K562 (cell line): ENCODE results near the gene TM7SF2. TPM values are rescaled to one million over a fixed set of nuclear protein-coding genes. Genes with fewer than 3 reads are reported as not detected.
A peak's percentile ranks its signal among the peaks of the same experiment; 100 is the strongest.

Experiments
- CREB3L1 ChIP-seq: fragments of 450-650 bp; IDR thresholded peaks from 2 replicates; pipeline ENCODE4 v1.6.1; 2014; ENCODE audit warnings: low read depth, mild to moderate bottlenecking, moderate library complexity, borderline replicate concordance
- FOXO4 ChIP-seq: fragments of 450-650 bp; formaldehyde crosslinking; IDR thresholded peaks from 2 replicates; pipeline ENCODE4 v1.4.0; 2020; ENCODE audit warnings: mild to moderate bottlenecking, moderate library complexity
- HNRNPLL ChIP-seq: fragments of 200-400 bp; formaldehyde crosslinking; IDR thresholded peaks from 2 replicates; pipeline ENCODE4 v1.6.1; 2017; ENCODE audit warnings: low read length, low read depth, mild to moderate bottlenecking; ENCODE audit not compliant: poor library complexity, severe bottlenecking
- LARP7 ChIP-seq: fragments of 450-650 bp; IDR thresholded peaks from 2 replicates; pipeline ENCODE4 v1.6.1; 2016
- NEUROD1 ChIP-seq: fragments of 150-350 bp; IDR thresholded peaks from 2 replicates; pipeline ENCODE4 v1.6.1; 2014; ENCODE audit warnings: borderline replicate concordance, low read length, low read depth; ENCODE audit not compliant: partially characterized antibody
- NR0B1 ChIP-seq: fragments of 450-650 bp; IDR thresholded peaks from one replicate; pipeline ENCODE4 v1.6.1; 2018; ENCODE audit warnings: mild to moderate bottlenecking, moderate library complexity; ENCODE audit not compliant: partially characterized antibody
- NUFIP1 ChIP-seq: fragments of 450-650 bp; IDR thresholded peaks from 2 replicates; pipeline ENCODE4 v1.6.1; 2018; ENCODE audit not compliant: partially characterized antibody
- POLR2G ChIP-seq: fragments of 200-400 bp; formaldehyde crosslinking; IDR thresholded peaks from 2 replicates; pipeline ENCODE4 v1.6.1; 2017; ENCODE audit warnings: low read depth, mild to moderate bottlenecking, antibody characterized with exemption, low read length, moderate library complexity
- POLR3G ChIP-seq: IDR thresholded peaks from 2 replicates; pipeline ENCODE4 v1.6.1; 2011; ENCODE audit not compliant: insufficient read length, insufficient replicate concordance; ENCODE audit errors: extremely low read depth
- STAG1 ChIP-seq: sonication (generic); formaldehyde crosslinking; IDR thresholded peaks from 2 replicates; pipeline ENCODE4 v1.5.0; 2020; ENCODE audit warnings: missing genetic modification reagents, borderline replicate concordance
- ZHX1 ChIP-seq: fragments of 150-350 bp; conservative IDR thresholded peaks from 2 replicates; pipeline ENCODE4 v1.6.1; 2014; ENCODE audit warnings: low read length
- ZNF175 ChIP-seq: fragments of 200-800 bp; sonication (Bioruptor generic); IDR thresholded peaks from 2 replicates; pipeline ENCODE4 v1.6.1; 2016; ENCODE audit warnings: low read depth, mild to moderate bottlenecking, missing genetic modification characterization, missing compliant biosample characterization
- ZNF41 ChIP-seq: fragments of 250-450 bp; sonication (Bioruptor Pico); conservative IDR thresholded peaks from 2 replicates; pipeline ENCODE4 v1.4.0; 2020; ENCODE audit warnings: mild to moderate bottlenecking
- polyA plus RNA-seq, 8 experiments: library from polyadenylated mRNA; depleted of rRNA in 4 of 8; stranded (reverse) in 5 of 8; unstranded in 3 of 8; fragments of >200 nt; fragmentation: Nextera tagmentation in 2 of 8; fragmentation: Illumina TruSeq in 1 of 8; extraction: Ambion mirVana in 2 of 8; extraction: Trizol in 1 of 8; gene quantifications; 2 replicates each; pipeline versions ENCODE4 v1.2.1 to v1.2.3, GENCODE V29; 2011 to 2014; ENCODE audit warnings: inconsistent platforms in 1 of 8, missing spikeins in 1 of 8
- total RNA-seq, 7 experiments: library from RNA; depleted of rRNA in 6 of 7; stranded (reverse); fragments of >200 nt in 6 of 7; fragmentation: Illumina TruSeq in 2 of 7; extraction: Trizol in 2 of 7; gene quantifications; 2 replicates each; pipeline versions ENCODE4 v1.2.1 to v1.2.3, GENCODE V29; 2011 to 2021; ENCODE audit warnings: low replicate concordance in 1 of 7
- TF ChIP-seq, protein P1 (sequence below): fragments of 200-800 bp; sonication (Bioruptor generic); IDR thresholded peaks from 2 replicates; pipeline ENCODE4 v1.6.1; 2017; ENCODE audit warnings: missing genetic modification characterization, missing compliant biosample characterization
- TF ChIP-seq, protein P2 (sequence below): fragments of 450-650 bp; IDR thresholded peaks from 2 replicates; pipeline ENCODE4 v1.6.1; 2018; ENCODE audit warnings: mild to moderate bottlenecking, low read depth; ENCODE audit not compliant: partially characterized antibody

TM7SF2 gene
- total and polyA plus RNA-seq, 9 of the 15 experiments (the other 6 are each of a cell fraction or from before 2014, with no cell fraction given) = 1.2 to 22.0 (median 14.3) TPM

GRCh38 chr11:65134240-65134951 is 22.7 kb downstream of the TM7SF2 start, which contains the start of gene SYVN1 (continued):
- TF ChIP-seq, protein P1, sequence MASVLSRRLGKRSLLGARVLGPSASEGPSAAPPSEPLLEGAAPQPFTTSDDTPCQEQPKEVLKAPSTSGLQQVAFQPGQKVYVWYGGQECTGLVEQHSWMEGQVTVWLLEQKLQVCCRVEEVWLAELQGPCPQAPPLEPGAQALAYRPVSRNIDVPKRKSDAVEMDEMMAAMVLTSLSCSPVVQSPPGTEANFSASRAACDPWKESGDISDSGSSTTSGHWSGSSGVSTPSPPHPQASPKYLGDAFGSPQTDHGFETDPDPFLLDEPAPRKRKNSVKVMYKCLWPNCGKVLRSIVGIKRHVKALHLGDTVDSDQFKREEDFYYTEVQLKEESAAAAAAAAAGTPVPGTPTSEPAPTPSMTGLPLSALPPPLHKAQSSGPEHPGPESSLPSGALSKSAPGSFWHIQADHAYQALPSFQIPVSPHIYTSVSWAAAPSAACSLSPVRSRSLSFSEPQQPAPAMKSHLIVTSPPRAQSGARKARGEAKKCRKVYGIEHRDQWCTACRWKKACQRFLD (CRISPR knock-in tag) = peak; percentile 49; the same call in 1 of the 2 replicates
- TF ChIP-seq LARP7 (0 out of 2 replicates have a peak, but pooled peaks have one; percentile 13), FOXO4 (CRISPR knock-in tag) (0 out of 2 replicates have a peak, but pooled peaks have one; percentile 56), HNRNPLL (peak; percentile 29), NUFIP1 (peak; percentile 82), ZNF41 (CRISPR knock-in tag) (0 out of 2 replicates have a peak, but pooled peaks have one; percentile 24), NEUROD1 (peak; percentile 46), POLR3G (no peak), NR0B1 (no peak), POLR2G (peak; percentile 96), CREB3L1 (peak; percentile 98), ZNF175 (CRISPR knock-in tag) (no peak), STAG1 (CRISPR knock-in tag) (peak; percentile 31; the same call in 1 of the 2 replicates), ZHX1 (peak; percentile 39; the same call in 1 of the 2 replicates)
- TF ChIP-seq, protein P2, sequence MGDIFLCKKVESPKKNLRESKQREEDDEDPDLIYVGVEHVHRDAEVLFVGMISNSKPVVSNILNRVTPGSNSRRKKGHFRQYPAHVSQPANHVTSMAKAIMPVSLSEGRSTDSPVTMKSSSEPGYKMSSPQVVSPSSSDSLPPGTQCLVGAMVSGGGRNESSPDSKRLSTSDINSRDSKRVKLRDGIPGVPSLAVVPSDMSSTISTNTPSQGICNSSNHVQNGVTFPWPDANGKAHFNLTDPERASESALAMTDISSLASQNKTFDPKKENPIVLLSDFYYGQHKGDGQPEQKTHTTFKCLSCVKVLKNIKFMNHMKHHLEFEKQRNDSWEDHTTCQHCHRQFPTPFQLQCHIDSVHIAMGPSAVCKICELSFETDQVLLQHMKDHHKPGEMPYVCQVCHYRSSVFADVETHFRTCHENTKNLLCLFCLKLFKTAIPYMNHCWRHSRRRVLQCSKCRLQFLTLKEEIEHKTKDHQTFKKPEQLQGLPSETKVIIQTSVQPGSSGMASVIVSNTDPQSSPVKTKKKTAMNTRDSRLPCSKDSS = no peak
